Fibroblast of villous mesenchyme (primary cell): ENCODE measurements around the gene RFXANK. TPM values are rescaled to one million over a fixed set of nuclear protein-coding genes. Genes with fewer than 3 reads are reported as not detected.

Experiments used
- DNase-seq: peaks from one replicate; pipeline ENCODE4 v3.0.0-alpha.2; 2010; ENCODE audit warnings: low read depth
- H3K4me3 ChIP-seq: 2 replicates; pipeline ENCODE4 v1.5.1; 2011; ENCODE audit warnings: low read depth, mild to moderate bottlenecking, low read length
- total RNA-seq: library from RNA; depleted of rRNA; stranded (reverse); fragments of >200 nt; gene quantifications from 2 replicates; pipeline ENCODE4 v1.2.3, GENCODE V29; 2012
- TF ChIP-seq, protein P1 (sequence below): IDR thresholded peaks from 2 replicates; pipeline ENCODE4 v1.5.1; 2012; ENCODE audit warnings: low read depth, mild to moderate bottlenecking, low read length; ENCODE audit not compliant: insufficient read depth

RFXANK gene
- total RNA-seq, 1 donor: 57.9 TPM

DNA sequence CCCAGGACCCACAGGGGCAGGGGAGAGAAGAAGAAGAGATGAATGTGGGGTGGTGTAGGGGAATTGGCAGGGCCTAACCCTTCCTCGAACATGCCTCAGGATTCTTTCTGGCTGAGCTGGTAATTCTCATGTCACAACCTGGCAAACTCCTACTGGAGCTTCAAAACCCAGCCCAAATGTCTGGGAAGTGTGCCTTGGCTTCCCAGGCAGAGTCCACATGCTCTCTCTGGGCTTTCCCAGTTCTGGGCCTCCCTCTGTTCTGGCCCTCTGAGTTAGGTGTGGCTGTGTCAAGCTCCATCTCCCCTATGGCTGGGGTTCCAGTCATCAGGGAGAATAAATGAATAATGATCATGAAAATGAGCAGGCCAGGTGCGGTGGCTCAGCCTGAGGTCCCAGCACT, 42.6 kb upstream of the RFXANK start:
- TF ChIP-seq, protein P1, sequence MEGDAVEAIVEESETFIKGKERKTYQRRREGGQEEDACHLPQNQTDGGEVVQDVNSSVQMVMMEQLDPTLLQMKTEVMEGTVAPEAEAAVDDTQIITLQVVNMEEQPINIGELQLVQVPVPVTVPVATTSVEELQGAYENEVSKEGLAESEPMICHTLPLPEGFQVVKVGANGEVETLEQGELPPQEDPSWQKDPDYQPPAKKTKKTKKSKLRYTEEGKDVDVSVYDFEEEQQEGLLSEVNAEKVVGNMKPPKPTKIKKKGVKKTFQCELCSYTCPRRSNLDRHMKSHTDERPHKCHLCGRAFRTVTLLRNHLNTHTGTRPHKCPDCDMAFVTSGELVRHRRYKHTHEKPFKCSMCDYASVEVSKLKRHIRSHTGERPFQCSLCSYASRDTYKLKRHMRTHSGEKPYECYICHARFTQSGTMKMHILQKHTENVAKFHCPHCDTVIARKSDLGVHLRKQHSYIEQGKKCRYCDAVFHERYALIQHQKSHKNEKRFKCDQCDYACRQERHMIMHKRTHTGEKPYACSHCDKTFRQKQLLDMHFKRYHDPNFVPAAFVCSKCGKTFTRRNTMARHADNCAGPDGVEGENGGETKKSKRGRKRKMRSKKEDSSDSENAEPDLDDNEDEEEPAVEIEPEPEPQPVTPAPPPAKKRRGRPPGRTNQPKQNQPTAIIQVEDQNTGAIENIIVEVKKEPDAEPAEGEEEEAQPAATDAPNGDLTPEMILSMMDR: no peak
- no peak overlapping the region for H3K4me3 ChIP-seq
- no peak for DNase-seq

GRCh38 chr19:19151418-19151817, 40.6 kb upstream of the RFXANK start:
- no peak for DNase-seq
- no peak overlapping the region for H3K4me3 ChIP-seq
- TF ChIP-seq, protein P1: no peak

DNA sequence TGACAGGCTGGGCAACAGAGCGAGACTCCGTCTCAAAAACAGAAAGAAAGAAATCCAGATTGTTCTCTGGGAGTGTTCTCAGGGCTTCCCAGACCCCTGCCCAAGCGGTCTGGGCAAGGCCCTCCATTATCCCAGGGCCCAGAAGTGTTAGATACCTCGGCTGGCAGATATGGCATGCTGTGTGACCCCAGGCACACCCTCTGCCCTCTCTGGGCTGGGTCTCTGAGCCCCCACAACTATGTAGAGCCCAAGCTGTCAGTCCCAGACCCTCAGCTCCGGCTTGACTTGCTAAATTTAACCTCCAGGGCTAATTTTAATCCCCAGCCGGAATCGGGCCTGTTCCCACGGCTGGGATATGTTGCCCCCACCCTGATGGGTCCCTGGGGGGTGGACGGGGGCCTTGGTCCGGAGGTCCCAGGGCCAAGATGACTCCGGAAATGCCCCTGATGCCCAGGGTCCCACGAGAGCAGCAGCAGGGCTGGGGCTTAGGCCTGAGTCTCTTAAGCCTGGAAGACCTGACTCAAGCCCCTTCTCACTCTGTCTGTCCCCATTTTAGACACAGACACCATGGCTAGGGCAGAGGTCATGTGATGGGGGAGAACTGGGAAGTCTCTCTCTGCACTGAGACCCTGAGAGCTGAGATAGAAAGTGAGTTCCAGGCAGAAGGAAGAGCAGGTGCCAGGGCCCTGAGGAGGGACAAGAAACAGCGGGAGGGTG, 39.2 kb upstream of the RFXANK start:
- no peak overlapping the region for H3K4me3 ChIP-seq
- TF ChIP-seq, protein P1: no peak
- no peak for DNase-seq

DNA sequence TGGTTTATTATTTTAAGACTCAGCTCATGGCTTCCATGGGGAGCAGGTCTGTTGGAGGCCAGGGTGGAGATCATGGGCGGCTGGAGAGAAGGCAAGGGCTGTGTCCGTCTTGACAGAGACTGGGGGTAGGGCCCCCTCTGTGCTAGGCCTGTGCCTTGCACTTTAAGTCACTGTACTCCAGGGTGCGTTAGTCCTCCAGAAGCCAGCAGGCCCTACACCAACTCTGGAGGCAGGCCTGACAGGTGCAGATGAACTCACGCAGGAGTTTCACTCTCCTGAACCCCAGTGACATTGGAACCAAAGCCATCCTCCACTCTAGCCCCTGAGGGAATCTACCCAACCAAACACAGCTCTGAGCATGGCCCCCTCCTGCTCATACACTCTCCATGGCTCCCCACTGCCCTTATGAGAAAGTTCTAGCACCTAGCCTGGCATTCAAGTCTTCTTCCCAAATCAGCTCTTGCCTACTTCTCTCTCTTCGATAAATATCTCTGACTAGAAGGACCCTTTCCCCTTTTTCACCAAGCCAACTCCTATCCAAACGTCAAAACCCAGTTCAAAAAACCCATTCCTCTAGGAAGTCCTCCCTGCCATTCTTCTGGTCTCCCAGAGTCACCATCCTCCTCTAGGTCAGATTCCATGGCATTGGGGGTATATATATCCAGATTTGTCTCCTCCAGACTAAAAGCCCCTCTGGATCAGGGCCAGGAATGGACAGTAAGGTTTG, 37.1 kb upstream of the RFXANK start:
- H3K4me3 ChIP-seq: no peak overlapping the region
- DNase-seq: no peak
- TF ChIP-seq, protein P1: no peak

- H3K4me3 ChIP-seq: no peak overlapping the region
- TF ChIP-seq, protein P1: no peak
- no peak for DNase-seq
Observed at GRCh38 chr19:19155495-19156219, 36.4 kb upstream of the RFXANK start.

DNA sequence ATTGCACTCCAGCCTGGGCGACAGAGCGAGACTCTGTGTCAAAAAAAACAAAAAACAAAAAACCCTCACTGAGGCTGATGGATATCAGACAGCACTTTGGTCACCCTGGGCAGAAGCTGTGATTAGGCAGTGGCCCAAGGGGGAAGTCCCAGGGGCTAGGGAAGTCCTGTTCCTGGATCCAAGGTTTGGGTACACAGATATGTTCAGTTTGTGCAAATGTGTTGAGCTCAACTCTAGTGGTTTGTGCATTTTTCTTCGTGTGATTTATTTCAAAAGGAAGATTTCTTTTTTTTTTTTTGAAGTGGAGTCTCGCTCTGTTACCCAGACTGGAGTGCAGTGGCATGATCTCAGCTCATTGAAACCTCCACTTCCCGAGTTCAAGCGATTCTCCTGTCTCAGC, 34.2 kb upstream of the RFXANK start:
- DNase-seq: no peak
- TF ChIP-seq, protein P1: no peak
- no peak overlapping the region for H3K4me3 ChIP-seq
